ENCODE data around the gene CDKN2A.

The CDKN2A gene

DNA sequence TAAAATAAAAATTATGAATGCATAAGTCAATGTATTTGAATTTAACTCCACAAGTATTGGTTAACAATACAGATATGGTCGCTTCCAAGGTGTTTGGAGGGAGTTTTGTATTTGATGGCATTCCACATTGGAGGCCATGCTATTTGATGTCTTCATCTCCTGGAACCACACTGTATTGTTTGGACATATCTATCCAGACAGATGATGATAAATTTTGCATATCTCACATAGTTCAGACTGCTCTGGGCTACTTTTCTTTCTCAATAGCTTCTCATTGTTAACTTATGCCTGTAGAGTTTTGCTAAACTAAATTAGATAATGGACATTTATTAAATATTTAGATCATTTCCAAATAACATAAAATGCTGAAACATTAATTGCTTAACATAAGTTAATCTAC lies 58.0 kb downstream of the CDKN2A start:
- H3K4me1 ChIP-seq (ENCODE audit: control insufficient read depth, insufficient read depth, low read length): no peaks in the 10 kb centered on the region
- H3K36me3 ChIP-seq (ENCODE audit: control insufficient read depth in 2 of 2, insufficient read depth in 2 of 2, low read length in 2 of 2): peaks cover 0 to 2% of the 10 kb centered on the region in 2 donors
- no peak overlapping the region for H3K4me3 ChIP-seq (ENCODE audit: low read length in 2 of 2)
- no peaks in the 10 kb centered on the region for H3K27me3 ChIP-seq (ENCODE audit: control insufficient read depth in 1 of 2, insufficient read depth in 2 of 2, low read length in 2 of 2)
- H3K27ac ChIP-seq (ENCODE audit: low read length): no peak overlapping the region
- H3K9ac ChIP-seq (ENCODE audit: low read length in 2 of 2): no peak overlapping the region
- no peaks in the 10 kb centered on the region for H3K9me3 ChIP-seq (ENCODE audit: control insufficient read depth in 2 of 2, low read length in 2 of 2)

DNA sequence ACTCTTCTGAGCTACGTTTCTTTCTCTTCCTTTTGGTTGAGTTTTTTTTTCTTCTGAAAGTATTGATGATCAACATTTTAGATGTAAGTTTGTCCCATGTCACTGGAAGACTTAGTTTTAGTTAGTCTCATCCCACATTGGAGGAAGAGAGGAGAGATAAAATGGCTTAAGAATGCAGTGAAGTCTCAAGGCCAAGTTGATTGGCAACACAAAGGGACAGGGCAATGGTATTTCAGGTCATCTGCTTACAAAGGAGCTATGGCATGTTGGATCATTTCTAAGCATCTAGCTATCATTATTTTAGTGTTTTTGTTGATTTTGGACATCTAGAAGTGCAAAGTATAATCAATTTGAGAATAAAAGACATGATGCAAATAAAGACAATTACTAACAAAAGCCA lies 58.6 kb downstream of the CDKN2A start:
- no peaks in the 10 kb centered on the region for H3K4me1 ChIP-seq (ENCODE audit: control insufficient read depth, insufficient read depth, low read length)
- no peaks in the 10 kb centered on the region for H3K27me3 ChIP-seq (ENCODE audit: control insufficient read depth in 1 of 2, insufficient read depth in 2 of 2, low read length in 2 of 2)
- no peaks in the 10 kb centered on the region for H3K9me3 ChIP-seq (ENCODE audit: control insufficient read depth in 2 of 2, low read length in 2 of 2)
- H3K36me3 ChIP-seq (ENCODE audit: control insufficient read depth in 2 of 2, insufficient read depth in 2 of 2, low read length in 2 of 2): peaks cover 0 to 2% of the 10 kb centered on the region in 2 donors
- no peak overlapping the region for H3K9ac ChIP-seq (ENCODE audit: low read length in 2 of 2)
- no peak overlapping the region for H3K27ac ChIP-seq (ENCODE audit: low read length)
- H3K4me3 ChIP-seq (ENCODE audit: low read length in 2 of 2): no peak overlapping the region

DNA sequence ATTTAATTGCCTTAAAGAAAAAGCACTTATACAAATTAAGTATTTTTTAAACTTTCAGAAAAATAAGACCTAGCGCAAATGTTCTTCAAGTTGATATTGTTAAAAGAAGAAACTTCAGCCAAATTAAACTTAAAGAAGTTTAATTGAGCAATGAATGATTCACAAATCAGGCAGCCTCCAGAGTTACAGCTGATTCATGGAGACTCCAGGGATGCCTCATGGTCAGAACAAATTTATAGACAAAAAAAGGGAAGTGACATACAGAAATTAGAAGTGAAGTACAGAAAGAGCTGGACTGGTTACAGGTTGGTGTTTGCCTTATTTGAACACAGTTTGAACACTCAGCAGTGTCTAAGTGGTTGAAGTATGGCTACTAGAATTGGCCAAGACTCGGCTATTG lies 60.3 kb downstream of the CDKN2A start:
- Histone ChIP-seq H3K27me3 (ENCODE audit: control insufficient read depth in 1 of 2, insufficient read depth in 2 of 2, low read length in 2 of 2) (no peaks in the 10 kb centered on the region), H3K9ac (ENCODE audit: low read length in 2 of 2) (no peak overlapping the region), H3K4me1 (ENCODE audit: control insufficient read depth, insufficient read depth, low read length) (no peaks in the 10 kb centered on the region), H3K9me3 (ENCODE audit: control insufficient read depth in 2 of 2, low read length in 2 of 2) (no peaks in the 10 kb centered on the region), H3K36me3 (ENCODE audit: control insufficient read depth in 2 of 2, insufficient read depth in 2 of 2, low read length in 2 of 2) (peaks cover 0 to 2% of the 10 kb centered on the region in 2 donors), H3K27ac (ENCODE audit: low read length) (no peak overlapping the region), H3K4me3 (ENCODE audit: low read length in 2 of 2) (no peak overlapping the region)

DNA sequence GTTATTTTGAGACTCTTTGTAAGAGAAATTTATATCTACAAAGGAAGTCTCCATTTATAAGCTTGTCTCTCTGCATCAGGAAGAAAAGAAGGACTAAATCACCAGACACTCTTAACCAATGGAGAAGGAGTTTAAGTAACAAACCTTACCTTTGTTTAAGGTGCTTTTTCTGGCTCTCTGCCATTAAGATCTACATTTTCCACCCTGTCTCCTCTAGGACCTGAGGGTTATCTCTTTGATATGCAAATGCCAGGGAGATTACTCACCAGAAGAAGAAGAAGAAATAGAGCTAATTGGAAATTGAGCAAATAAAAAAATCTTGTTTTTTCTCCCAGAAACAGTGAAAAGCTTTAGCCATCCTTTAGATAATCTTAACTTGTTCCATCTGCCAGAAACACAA lies 60.9 kb downstream of the CDKN2A start:
- Histone ChIP-seq H3K9me3 (ENCODE audit: control insufficient read depth in 2 of 2, low read length in 2 of 2) (no peaks in the 10 kb centered on the region), H3K27ac (ENCODE audit: low read length) (no peak overlapping the region), H3K36me3 (ENCODE audit: control insufficient read depth in 2 of 2, insufficient read depth in 2 of 2, low read length in 2 of 2) (peaks cover 0 to 2% of the 10 kb centered on the region in 2 donors), H3K27me3 (ENCODE audit: control insufficient read depth in 1 of 2, insufficient read depth in 2 of 2, low read length in 2 of 2) (no peaks in the 10 kb centered on the region), H3K9ac (ENCODE audit: low read length in 2 of 2) (no peak overlapping the region), H3K4me1 (ENCODE audit: control insufficient read depth, insufficient read depth, low read length) (no peaks in the 10 kb centered on the region), H3K4me3 (ENCODE audit: low read length in 2 of 2) (no peak overlapping the region)

DNA sequence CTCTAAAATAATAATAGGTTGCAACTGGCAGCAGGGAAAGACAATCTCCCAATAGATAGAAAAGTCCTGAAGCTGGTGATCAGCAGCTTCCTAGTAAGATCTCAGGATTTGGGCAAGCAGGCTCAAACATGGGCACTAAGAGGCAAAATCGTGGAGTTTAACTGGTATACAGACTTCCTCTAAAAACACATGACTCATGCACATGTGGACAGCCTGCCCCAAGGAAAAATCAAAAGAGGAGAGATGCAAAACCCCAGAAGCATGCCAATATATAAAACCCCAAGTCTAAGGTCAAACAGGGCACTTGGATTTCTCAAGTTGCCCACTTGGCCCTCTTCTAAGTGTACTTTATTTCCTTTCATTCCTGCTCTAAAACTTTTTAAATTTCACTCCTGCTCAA lies 62.8 kb downstream of the CDKN2A start:
- H3K36me3 ChIP-seq (ENCODE audit: control insufficient read depth in 2 of 2, insufficient read depth in 2 of 2, low read length in 2 of 2): peaks cover 0 to 2% of the 10 kb centered on the region in 2 donors
- no peak overlapping the region for H3K4me3 ChIP-seq (ENCODE audit: low read length in 2 of 2)
- H3K27ac ChIP-seq (ENCODE audit: low read length): no peak overlapping the region
- H3K9ac ChIP-seq (ENCODE audit: low read length in 2 of 2): no peak overlapping the region
- no peaks in the 10 kb centered on the region for H3K9me3 ChIP-seq (ENCODE audit: control insufficient read depth in 2 of 2, low read length in 2 of 2)
- H3K27me3 ChIP-seq (ENCODE audit: control insufficient read depth in 1 of 2, insufficient read depth in 2 of 2, low read length in 2 of 2): no peaks in the 10 kb centered on the region
- no peaks in the 10 kb centered on the region for H3K4me1 ChIP-seq (ENCODE audit: control insufficient read depth, insufficient read depth, low read length)

DNA sequence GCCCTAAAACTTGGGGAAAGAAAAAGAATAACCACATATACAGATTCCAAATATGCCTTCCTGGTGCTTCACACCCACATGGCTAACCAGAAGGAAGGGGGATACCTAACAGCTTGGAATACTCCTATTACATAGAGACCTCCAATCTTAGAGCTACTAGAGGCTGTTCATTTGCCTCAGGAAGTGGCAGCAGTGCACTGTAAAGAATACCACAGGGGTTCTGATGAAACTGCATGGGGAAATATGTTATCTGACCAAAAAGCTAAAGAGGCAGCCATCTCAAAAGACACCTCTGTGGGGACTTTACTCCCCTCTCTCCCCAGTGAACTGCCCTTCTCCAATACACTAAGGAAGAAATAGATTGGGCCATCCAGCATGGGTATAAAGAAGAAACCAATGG lies 66.4 kb downstream of the CDKN2A start:
- H3K9me3 ChIP-seq (ENCODE audit: control insufficient read depth in 2 of 2, low read length in 2 of 2): no peaks in the 10 kb centered on the region
- no peaks in the 10 kb centered on the region for H3K4me1 ChIP-seq (ENCODE audit: control insufficient read depth, insufficient read depth, low read length)
- no peaks in the 10 kb centered on the region for H3K27me3 ChIP-seq (ENCODE audit: control insufficient read depth in 1 of 2, insufficient read depth in 2 of 2, low read length in 2 of 2)
- peaks cover 0 to 2% of the 10 kb centered on the region in 2 donors for H3K36me3 ChIP-seq (ENCODE audit: control insufficient read depth in 2 of 2, insufficient read depth in 2 of 2, low read length in 2 of 2)
- H3K4me3 ChIP-seq (ENCODE audit: low read length in 2 of 2): no peak overlapping the region
- no peak overlapping the region for H3K27ac ChIP-seq (ENCODE audit: low read length)
- no peak overlapping the region for H3K9ac ChIP-seq (ENCODE audit: low read length in 2 of 2)

DNA sequence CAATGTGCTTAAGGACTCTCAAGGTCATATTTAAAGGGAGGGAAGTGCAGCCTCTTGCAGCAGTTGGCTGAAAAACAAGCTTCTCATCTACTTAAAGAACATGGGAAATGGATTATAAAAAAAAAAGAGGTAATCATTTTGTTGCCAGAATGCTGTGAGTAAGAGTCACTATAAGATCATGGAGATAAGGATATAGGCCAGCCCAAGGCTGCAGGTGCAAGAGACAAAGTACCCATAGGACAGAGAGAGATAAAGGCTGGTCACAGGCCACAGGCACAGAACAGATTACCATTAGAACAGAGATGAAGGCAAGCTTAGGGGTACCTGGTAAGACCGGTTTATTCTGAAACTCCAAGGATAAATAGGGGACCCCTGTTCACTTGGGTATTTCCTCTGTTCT lies 70.5 kb downstream of the CDKN2A start:
- Histone ChIP-seq H3K4me1 (ENCODE audit: control insufficient read depth, insufficient read depth, low read length) (no peaks in the 10 kb centered on the region), H3K4me3 (ENCODE audit: low read length in 2 of 2) (no peak overlapping the region), H3K27ac (ENCODE audit: low read length) (no peak overlapping the region), H3K27me3 (ENCODE audit: control insufficient read depth in 1 of 2, insufficient read depth in 2 of 2, low read length in 2 of 2) (no peaks in the 10 kb centered on the region), H3K9ac (ENCODE audit: low read length in 2 of 2) (no peak overlapping the region), H3K9me3 (ENCODE audit: control insufficient read depth in 2 of 2, low read length in 2 of 2) (no peaks in the 10 kb centered on the region), H3K36me3 (ENCODE audit: control insufficient read depth in 2 of 2, insufficient read depth in 2 of 2, low read length in 2 of 2) (no peaks in the 10 kb centered on the region)

DNA sequence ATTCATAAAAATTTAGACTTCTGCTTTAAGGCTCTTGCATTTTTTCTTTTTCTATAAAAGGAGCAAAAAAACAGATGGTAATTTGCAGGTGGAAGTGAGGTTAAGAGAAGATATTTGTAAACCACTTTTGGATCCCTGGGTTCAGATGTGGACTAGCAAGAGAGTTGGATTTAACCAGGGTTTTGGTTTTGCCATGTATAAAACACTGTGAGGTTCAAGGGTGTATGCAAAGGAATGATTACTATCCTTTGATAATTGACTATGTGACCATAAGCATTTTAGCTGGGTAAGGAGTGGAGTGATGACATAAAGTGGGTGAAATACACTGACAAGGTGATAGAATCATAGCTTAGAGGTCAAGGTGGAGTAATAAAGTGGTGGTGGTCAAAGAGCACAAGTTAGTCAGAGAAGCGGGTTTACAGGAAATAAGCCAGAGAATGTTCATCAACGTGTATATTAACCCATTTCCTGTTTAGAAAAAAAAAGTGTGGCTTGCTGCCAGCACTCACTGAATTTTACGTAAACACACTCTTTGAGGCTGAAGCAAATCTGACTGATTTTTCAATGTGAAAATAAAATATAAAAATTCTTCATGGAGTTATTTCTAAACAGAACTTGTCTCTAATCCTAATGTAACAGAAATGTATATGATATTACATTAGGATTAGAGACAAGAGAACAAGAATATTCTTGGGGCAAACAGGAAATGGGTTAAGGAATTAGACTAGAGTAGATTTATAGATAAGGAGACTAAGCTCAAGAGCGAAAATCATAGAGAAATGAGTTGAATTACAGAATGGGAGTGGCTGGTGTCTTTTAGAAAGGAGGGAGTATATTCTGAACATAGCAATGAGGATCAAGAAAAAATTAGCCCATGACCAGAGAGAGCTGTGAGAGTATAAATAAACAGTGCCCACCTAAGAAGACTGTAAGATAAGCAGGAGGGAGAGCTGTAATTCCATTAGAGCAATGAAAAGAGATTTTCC lies 74.5 kb downstream of the CDKN2A start:
- no peaks in the 10 kb centered on the region for H3K4me1 ChIP-seq (ENCODE audit: control insufficient read depth, insufficient read depth, low read length)
- no peak overlapping the region for H3K27ac ChIP-seq (ENCODE audit: low read length)

More for the DNA sequence above, 74.5 kb downstream of the CDKN2A start:
- Histone ChIP-seq H3K4me3 (ENCODE audit: low read length in 2 of 2) (no peak overlapping the region), H3K36me3 (ENCODE audit: control insufficient read depth in 2 of 2, insufficient read depth in 2 of 2, low read length in 2 of 2) (no peaks in the 10 kb centered on the region), H3K9me3 (ENCODE audit: control insufficient read depth in 2 of 2, low read length in 2 of 2) (peaks cover 0 to 7% of the 10 kb centered on the region in 2 donors), H3K9ac (ENCODE audit: low read length in 2 of 2) (no peak overlapping the region), H3K27me3 (ENCODE audit: control insufficient read depth in 1 of 2, insufficient read depth in 2 of 2, low read length in 2 of 2) (no peaks in the 10 kb centered on the region)

All from stomach smooth muscle (tissue), 2 donors.